ENCODE results near the gene TFAP2C. TPM values are rescaled to one million over a fixed set of nuclear protein-coding genes. Genes with fewer than 3 reads are reported as not detected.

TFAP2C gene
- total and polyA plus RNA-seq, 2 experiments from 2014 or later: 12.3 to 19.0 TPM

DNA sequence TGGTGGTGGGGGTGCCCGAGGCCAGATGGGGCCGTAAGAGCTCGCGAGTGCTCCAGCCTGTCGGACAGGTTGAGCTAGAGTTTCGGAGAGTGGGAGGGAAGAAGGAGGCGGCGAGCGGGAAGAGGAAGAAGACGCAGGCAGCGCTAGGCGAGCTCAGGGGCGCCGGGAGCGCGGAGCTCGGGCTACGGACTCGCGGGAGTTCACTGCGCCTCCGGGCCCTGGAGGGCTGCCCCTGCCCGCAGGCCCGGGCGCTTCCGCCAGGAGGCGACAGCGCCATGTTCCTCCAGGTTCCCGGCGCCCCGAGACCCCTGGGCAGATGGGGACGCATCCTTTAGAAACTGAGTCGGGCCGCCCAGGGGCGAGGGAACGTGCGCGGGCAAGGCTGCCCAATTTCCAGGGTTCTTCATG is 984 bp downstream of the TFAP2C start:
- Histone ChIP-seq H3F3A (ENCODE audit: insufficient read depth) (peaks cover 31% of the 10 kb centered on the region), H3K9me2 (ENCODE audit: insufficient read depth) (no peaks in the 10 kb centered on the region), H3K9ac (peak overlapping the region; percentile 86), H3K4me1 (ENCODE audit: insufficient read depth) (peaks cover 14% of the 10 kb centered on the region), H3K9me3 (ENCODE audit: low read depth) (no peaks in the 10 kb centered on the region), H3K4me2 (ENCODE audit: unreplicated experiment) (peak overlapping the region; percentile 97), H3K36me3 (ENCODE audit: low read depth) (peaks cover 17% of the 10 kb centered on the region), H3K27ac (peak overlapping the region; percentile 41), H2AFZ (peak overlapping the region; percentile 95), H3K27me3 (replicated peaks; ENCODE audit: insufficient read depth) (no peaks in the 10 kb centered on the region; the same call in 1 of the 2 replicates), H3K79me2 (ENCODE audit: insufficient read depth) (peaks cover 49% of the 10 kb centered on the region), H4K20me1 (ENCODE audit: insufficient read depth) (no peaks in the 10 kb centered on the region), H3K4me3 (peak overlapping the region; percentile 96)
- in situ Hi-C loops (cut with MboI): no loop called here
- peak; percentile 96 for DNase-seq
- 1 to 4% methylated on average over 28 to 36 of the region's 38 CpGs for whole genome bisulfite sequencing, 2 experiments (ENCODE audit: low coverage in 1 of 2, low lambda C conversion rate in 2 of 2, missing lambda C conversion rate in 2 of 2)
- TF ChIP-seq EZH2phosphoT487 (IDR thresholded peaks at IDR 0.05; ENCODE audit: insufficient read depth, low read depth): no peak
- TF ChIP-seq EZH2 (IDR thresholded peaks at IDR 0.05; ENCODE audit: insufficient read depth, poor library complexity, severe bottlenecking): no peak

DNA sequence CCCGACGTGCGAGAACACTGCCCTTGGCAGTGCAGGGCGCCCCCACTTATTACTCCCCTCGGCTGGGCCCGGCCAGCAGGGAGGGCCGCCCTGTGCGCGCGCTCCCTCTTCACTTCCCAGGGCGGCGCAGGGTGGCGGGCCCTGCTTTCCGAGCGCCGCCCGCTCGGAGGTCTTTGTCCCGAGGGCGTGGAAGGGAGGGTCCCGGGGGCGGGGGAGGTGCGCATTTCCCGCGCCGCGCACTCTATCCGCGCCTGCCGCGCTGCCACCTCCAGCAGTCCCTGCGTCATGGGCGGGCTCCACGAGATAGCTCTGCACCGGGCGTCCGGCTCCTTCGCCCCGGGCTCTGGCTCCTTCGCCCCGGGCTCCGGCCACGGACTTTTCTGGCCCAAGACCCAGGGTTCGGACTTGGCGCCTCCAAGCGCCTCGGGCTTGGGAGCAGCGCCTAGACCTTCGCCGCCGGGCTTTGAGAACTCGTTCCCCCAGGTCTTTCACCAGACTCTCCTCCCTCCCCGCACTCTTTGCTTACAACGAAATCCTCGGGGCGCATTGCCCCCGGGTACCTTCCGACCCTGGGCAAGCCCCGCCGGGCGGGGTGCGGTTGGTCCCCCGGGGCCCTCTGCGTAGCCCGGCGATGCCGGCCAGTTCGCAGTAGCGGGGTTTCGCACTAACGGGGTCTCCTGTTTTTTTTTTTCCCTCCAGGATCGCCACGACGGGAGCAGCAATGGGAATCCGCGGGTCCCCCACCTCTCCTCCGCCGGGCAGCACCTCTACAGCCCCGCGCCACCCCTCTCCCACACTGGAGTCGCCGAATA is 1.6 kb downstream of the TFAP2C start:
- peaks cover 19% of the 10 kb centered on the region for H3K4me1 ChIP-seq (ENCODE audit: insufficient read depth)
- peak overlapping the region; percentile 86 for H3K9ac ChIP-seq
- in situ Hi-C loops (cut with MboI): no loop called here
- H2AFZ ChIP-seq: peak overlapping the region; percentile 95
- TF ChIP-seq EZH2 (IDR thresholded peaks at IDR 0.05; ENCODE audit: insufficient read depth, poor library complexity, severe bottlenecking): no peak
- no peak for TF ChIP-seq EZH2phosphoT487 (IDR thresholded peaks at IDR 0.05; ENCODE audit: insufficient read depth, low read depth)
- peak; percentile 78 for DNase-seq
- peaks cover 37% of the 10 kb centered on the region for H3F3A ChIP-seq (ENCODE audit: insufficient read depth)
- H3K79me2 ChIP-seq (ENCODE audit: insufficient read depth): peaks cover 49% of the 10 kb centered on the region
- H3K9me3 ChIP-seq (ENCODE audit: low read depth): no peaks in the 10 kb centered on the region
- H4K20me1 ChIP-seq (ENCODE audit: insufficient read depth): no peaks in the 10 kb centered on the region
- H3K4me3 ChIP-seq: peak overlapping the region; percentile 96
- H3K36me3 ChIP-seq (ENCODE audit: low read depth): peaks cover 23% of the 10 kb centered on the region
- peak overlapping the region; percentile 41; the same call in 1 of the 2 replicates for H3K27ac ChIP-seq
- peak overlapping the region; percentile 70 for H3K4me2 ChIP-seq (ENCODE audit: unreplicated experiment)
- no peaks in the 10 kb centered on the region for H3K9me2 ChIP-seq (ENCODE audit: insufficient read depth)
- no peaks in the 10 kb centered on the region; the same call in 1 of the 2 replicates for H3K27me3 ChIP-seq (replicated peaks; ENCODE audit: insufficient read depth)
- 9 to 15% methylated on average over 51 to 63 of the region's 82 CpGs for WGBS, 2 experiments (ENCODE audit: low coverage in 1 of 2, low lambda C conversion rate in 2 of 2, missing lambda C conversion rate in 2 of 2)

DNA sequence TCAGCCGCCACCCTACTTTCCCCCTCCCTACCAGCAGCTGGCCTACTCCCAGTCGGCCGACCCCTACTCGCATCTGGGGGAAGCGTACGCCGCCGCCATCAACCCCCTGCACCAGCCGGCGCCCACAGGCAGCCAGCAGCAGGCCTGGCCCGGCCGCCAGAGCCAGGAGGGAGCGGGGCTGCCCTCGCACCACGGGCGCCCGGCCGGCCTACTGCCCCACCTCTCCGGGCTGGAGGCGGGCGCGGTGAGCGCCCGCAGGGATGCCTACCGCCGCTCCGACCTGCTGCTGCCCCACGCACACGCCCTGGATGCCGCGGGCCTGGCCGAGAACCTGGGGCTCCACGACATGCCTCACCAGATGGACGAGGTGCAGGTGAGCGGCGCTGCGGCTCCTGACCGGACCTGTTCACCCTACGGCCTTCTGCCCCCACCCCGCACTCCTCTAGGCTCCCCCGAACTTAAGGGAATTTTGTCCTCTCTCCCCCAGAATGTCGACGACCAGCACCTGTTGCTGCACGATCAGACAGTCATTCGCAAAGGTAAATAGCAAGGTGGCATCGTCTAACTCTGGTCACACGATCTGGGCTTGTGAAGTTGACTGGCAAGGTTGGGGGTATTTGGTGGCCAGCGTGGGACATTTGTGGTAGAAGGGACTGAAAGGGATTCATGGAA is 2.3 kb downstream of the TFAP2C start:
- Histone ChIP-seq H3K36me3 (ENCODE audit: low read depth) (peaks cover 23% of the 10 kb centered on the region), H3K79me2 (ENCODE audit: insufficient read depth) (peaks cover 49% of the 10 kb centered on the region), H3K9me2 (ENCODE audit: insufficient read depth) (no peaks in the 10 kb centered on the region), H3K9ac (peak overlapping the region; percentile 86), H3F3A (ENCODE audit: insufficient read depth) (peaks cover 44% of the 10 kb centered on the region), H4K20me1 (ENCODE audit: insufficient read depth) (no peaks in the 10 kb centered on the region), H3K27ac (no peak overlapping the region), H3K4me2 (ENCODE audit: unreplicated experiment) (peak overlapping the region; percentile 70), H3K27me3 (replicated peaks; ENCODE audit: insufficient read depth) (no peaks in the 10 kb centered on the region; the same call in 1 of the 2 replicates), H2AFZ (peak overlapping the region; percentile 2; the same call in 1 of the 2 replicates), H3K9me3 (ENCODE audit: low read depth) (no peaks in the 10 kb centered on the region), H3K4me1 (ENCODE audit: insufficient read depth) (peaks cover 26% of the 10 kb centered on the region), H3K4me3 (peak overlapping the region; percentile 96)
- in situ Hi-C loops (cut with MboI): no loop called here
- 83 to 90% methylated on average over 39 to 47 of the region's 48 CpGs for WGBS, 2 experiments (ENCODE audit: low coverage in 1 of 2, low lambda C conversion rate in 2 of 2, missing lambda C conversion rate in 2 of 2)
- DNase-seq: no peak
- TF ChIP-seq EZH2 (IDR thresholded peaks at IDR 0.05; ENCODE audit: insufficient read depth, poor library complexity, severe bottlenecking): no peak
- TF ChIP-seq EZH2phosphoT487 (IDR thresholded peaks at IDR 0.05; ENCODE audit: insufficient read depth, low read depth): no peak

DNA sequence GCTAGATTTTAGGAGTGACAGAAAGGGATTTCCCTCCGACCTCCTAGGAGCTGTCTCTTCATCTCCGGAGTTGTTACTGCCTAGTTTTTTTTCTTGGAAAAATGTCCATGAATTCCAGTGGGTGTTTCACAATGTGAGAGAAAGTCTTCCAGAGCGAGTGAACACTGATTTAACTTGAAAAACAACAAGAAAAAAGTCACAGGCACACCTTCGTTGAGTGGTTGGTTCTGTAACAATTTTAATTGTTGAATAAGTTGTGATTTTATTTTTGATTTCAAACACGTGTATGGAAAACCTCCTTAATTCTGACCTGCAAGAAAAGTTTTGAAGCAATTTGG is 2.9 kb downstream of the TFAP2C start:
- peak overlapping the region; percentile 70 for H3K4me2 ChIP-seq (ENCODE audit: unreplicated experiment)
- H3K4me3 ChIP-seq: peak overlapping the region; percentile 96
- H2AFZ ChIP-seq: peak overlapping the region; percentile 2; the same call in 1 of the 2 replicates
- H3K9ac ChIP-seq: peak overlapping the region; percentile 49
- H3K27ac ChIP-seq: no peak overlapping the region
- TF ChIP-seq EZH2phosphoT487 (IDR thresholded peaks at IDR 0.05; ENCODE audit: insufficient read depth, low read depth): no peak
- no peak for TF ChIP-seq EZH2 (IDR thresholded peaks at IDR 0.05; ENCODE audit: insufficient read depth, poor library complexity, severe bottlenecking)
- in situ Hi-C loops (cut with MboI): no loop called here
- H3K9me2 ChIP-seq (ENCODE audit: insufficient read depth): no peaks in the 10 kb centered on the region
- H4K20me1 ChIP-seq (ENCODE audit: insufficient read depth): no peaks in the 10 kb centered on the region
- H3F3A ChIP-seq (ENCODE audit: insufficient read depth): peaks cover 49% of the 10 kb centered on the region
- WGBS, 2 experiments (ENCODE audit: low coverage in 1 of 2, low lambda C conversion rate in 2 of 2, missing lambda C conversion rate in 2 of 2): 19 to 22% methylated on average over 5 of the region's 5 CpGs
- H3K79me2 ChIP-seq (ENCODE audit: insufficient read depth): peaks cover 49% of the 10 kb centered on the region
- peaks cover 30% of the 10 kb centered on the region for H3K4me1 ChIP-seq (ENCODE audit: insufficient read depth)
- H3K27me3 ChIP-seq (replicated peaks; ENCODE audit: insufficient read depth): no peaks in the 10 kb centered on the region; the same call in 1 of the 2 replicates
- peaks cover 23% of the 10 kb centered on the region for H3K36me3 ChIP-seq (ENCODE audit: low read depth)
- DNase-seq: peak; percentile 39
- H3K9me3 ChIP-seq (ENCODE audit: low read depth): no peaks in the 10 kb centered on the region

Data from GM23248 (cell line).